SJSA1 (cell line): ENCODE results near the gene EFCAB6. TPM values are rescaled to one million over a fixed set of nuclear protein-coding genes. Genes with fewer than 3 reads are reported as not detected.

Experiments
- DNase-seq, 2 experiments: peaks; one replicate each; pipeline ENCODE4 v3.0.0-alpha.2; 2015 to 2020; ENCODE audit warnings: low spot score in 2 of 2, low read depth in 1 of 2
- H3K27ac ChIP-seq: fragments of 250-450 bp; sonication (Bioruptor Pico); 2 replicates; pipeline ENCODE4 v1.5.1; 2020; ENCODE audit warnings: mild to moderate bottlenecking, moderate library complexity
- H3K27me3 ChIP-seq: fragments of 250-450 bp; sonication (Bioruptor Pico); replicated peaks from 2 replicates; pipeline ENCODE4 v1.5.1; 2020; ENCODE audit warnings: mild to moderate bottlenecking, moderate library complexity
- H3K36me3 ChIP-seq: fragments of 250-450 bp; sonication (Bioruptor Pico); 2 replicates; pipeline ENCODE4 v1.5.1; 2020; ENCODE audit warnings: mild to moderate bottlenecking
- H3K4me1 ChIP-seq: fragments of 250-450 bp; sonication (Bioruptor Pico); replicated peaks from 2 replicates; pipeline ENCODE4 v1.6.1; 2021; ENCODE audit warnings: mild to moderate bottlenecking
- H3K4me3 ChIP-seq: fragments of 250-450 bp; sonication (Bioruptor Pico); 2 replicates; pipeline ENCODE4 v1.5.1; 2020; ENCODE audit warnings: mild to moderate bottlenecking
- H3K9me3 ChIP-seq: fragments of 250-450 bp; sonication (Bioruptor Pico); replicated peaks from 2 replicates; pipeline ENCODE4 v1.5.1; 2020; ENCODE audit warnings: mild to moderate bottlenecking
- total RNA-seq: library from RNA; depleted of rRNA; stranded (reverse); fragments of >200 nt; shearing (Covaris generic); gene quantifications from 2 replicates; pipeline ENCODE4 v1.2.3, GENCODE V29; 2014

Gene EFCAB6
- total RNA-seq, 1 experiment from 2014 or later, result 0.50 TPM

DNA sequence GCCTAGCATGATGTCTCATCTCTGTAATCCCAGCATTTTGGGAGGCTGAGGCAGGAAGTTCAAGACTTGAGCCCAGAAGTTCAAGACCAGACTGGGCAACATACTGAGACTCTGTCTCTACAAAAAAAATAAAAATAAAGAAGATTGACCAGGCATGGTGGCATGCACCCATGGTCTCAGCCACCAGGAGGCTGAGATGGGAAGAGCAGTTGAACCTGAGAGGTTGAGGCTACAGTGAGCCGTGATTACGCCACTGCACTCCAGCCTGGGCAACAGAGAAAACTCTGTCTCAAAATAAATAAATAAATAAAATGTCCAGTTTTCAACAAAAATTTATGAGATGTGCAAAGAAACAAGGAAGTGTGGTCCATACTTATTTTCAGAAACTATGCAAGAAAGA lies 28.3 kb downstream of the EFCAB6 start:
- Histone ChIP-seq H3K4me3 (no peak overlapping the region), H3K9me3 (no peaks in the 10 kb centered on the region), H3K4me1 (no peaks in the 10 kb centered on the region), H3K27me3 (no peaks in the 10 kb centered on the region), H3K27ac (no peak overlapping the region), H3K36me3 (no peaks in the 10 kb centered on the region)
- no peak for DNase-seq

DNA sequence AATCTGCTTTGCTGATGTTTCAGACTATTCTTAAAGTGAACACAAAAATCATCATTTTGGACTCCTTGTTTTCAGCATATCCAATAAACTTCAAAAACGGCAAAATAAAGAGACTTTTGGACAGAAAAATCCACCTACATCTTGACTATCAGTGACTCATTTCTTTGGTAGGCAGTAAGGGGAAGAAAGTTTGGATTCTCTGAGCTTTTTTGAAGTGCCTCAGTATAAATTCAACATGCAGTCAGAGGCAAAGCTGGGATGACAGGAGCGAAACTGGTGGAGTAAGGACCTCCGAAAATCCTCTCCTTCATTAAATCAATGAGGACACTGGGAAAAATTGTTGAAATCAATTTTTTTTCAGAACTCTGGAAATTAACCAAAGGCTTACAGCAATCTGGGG lies 29.7 kb downstream of the EFCAB6 start:
- Histone ChIP-seq H3K27me3 (no peaks in the 10 kb centered on the region), H3K9me3 (no peaks in the 10 kb centered on the region), H3K4me3 (no peak overlapping the region), H3K27ac (no peak overlapping the region), H3K36me3 (no peaks in the 10 kb centered on the region), H3K4me1 (no peaks in the 10 kb centered on the region)
- DNase-seq, result no peak

DNA sequence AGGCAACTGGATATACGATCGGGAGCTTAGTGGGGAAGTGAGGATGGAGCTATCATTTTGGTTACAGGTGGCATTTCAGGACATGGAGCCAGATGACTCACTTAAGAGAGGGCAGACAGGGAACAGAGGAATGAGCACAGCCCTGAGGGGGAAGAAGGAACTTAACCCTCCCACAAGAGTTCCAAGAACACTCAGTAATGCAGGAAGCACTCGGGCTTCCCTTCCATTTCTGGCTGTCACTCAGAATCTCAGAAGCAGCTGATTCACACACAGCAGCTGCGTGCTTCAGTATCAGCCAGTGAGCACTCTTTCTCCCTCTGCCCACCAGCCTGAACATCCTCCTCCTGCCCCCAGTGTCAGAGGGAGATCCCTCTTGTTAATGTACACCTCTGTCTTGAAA lies 34.8 kb downstream of the EFCAB6 start:
- no peaks in the 10 kb centered on the region for H3K36me3 ChIP-seq
- DNase-seq, result no peak

DNA sequence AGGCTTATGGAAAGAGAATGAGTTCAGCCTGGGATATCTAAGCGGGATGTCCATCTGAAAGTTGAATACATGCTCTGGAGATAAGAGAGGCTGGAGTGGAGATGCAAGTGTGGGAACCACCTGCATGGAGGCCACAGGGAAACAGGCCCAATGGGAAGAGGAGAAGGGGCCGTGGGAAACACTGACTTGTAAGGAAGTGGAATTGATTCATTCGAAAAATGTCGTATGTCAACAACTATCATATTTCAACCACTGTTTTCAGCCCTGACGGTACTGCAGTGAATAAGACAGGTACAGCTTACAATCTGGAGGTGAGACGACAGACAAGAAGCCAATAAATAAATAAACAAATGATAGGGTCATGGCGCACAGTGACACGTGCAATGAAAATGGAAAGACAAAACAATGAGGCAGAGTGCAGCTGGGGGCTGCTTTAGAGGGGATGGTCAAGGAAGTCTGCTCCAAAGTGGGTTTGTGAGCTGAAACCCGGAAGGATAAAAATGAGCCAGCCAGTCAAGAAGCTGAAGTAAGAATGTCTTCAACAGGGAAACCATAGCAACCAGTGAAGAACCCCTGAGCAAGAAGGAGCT lies 35.9 kb downstream of the EFCAB6 start:
- no peak overlapping the region for H3K4me3 ChIP-seq
- no peak for DNase-seq
- no peak overlapping the region for H3K27ac ChIP-seq

More for the DNA sequence above, 34.8 kb downstream of the EFCAB6 start:
- H3K9me3 ChIP-seq, result no peaks in the 10 kb centered on the region
- H3K27me3 ChIP-seq, result no peaks in the 10 kb centered on the region
- H3K4me1 ChIP-seq, result no peaks in the 10 kb centered on the region
- no peak overlapping the region for H3K27ac ChIP-seq
- H3K4me3 ChIP-seq, result no peak overlapping the region

DNA sequence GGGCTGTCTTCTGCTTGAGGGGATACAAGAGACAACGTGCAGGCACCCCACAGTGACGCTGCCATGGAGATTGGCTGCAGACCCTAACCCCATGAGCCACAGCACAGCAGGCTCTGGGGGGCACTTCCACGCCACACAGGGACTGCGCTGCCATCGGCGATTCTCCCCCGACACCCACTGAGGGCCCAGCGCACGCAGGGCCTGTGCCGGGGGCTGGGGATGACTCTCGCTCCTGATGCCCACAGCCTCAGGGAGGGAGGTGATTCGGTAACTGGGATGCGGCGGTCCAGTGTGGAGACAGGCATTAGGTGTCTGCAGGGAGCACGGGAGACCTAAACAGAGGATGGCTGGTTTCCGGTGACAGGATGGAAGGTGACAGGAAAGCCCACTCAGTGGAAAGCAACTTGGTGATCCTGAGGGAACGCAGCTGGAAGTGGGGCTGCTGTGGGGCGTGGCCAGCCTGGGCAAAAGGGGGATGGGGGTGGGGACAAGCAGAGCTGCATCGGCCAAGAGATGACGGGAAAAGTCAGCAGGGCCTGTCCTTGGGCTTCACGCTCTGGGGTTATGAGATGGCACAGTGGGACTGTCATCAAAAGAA lies 37.7 kb downstream of the EFCAB6 start:
- Histone ChIP-seq H3K9me3 (no peaks in the 10 kb centered on the region), H3K4me1 (no peaks in the 10 kb centered on the region), H3K36me3 (no peaks in the 10 kb centered on the region), H3K27me3 (no peaks in the 10 kb centered on the region), H3K27ac (no peak overlapping the region), H3K4me3 (no peak overlapping the region)
- DNase-seq, result no peak

More for the DNA sequence above, 35.9 kb downstream of the EFCAB6 start:
- H3K4me1 ChIP-seq, result no peaks in the 10 kb centered on the region
- no peaks in the 10 kb centered on the region for H3K36me3 ChIP-seq
- no peaks in the 10 kb centered on the region for H3K9me3 ChIP-seq
- no peaks in the 10 kb centered on the region for H3K27me3 ChIP-seq

DNA sequence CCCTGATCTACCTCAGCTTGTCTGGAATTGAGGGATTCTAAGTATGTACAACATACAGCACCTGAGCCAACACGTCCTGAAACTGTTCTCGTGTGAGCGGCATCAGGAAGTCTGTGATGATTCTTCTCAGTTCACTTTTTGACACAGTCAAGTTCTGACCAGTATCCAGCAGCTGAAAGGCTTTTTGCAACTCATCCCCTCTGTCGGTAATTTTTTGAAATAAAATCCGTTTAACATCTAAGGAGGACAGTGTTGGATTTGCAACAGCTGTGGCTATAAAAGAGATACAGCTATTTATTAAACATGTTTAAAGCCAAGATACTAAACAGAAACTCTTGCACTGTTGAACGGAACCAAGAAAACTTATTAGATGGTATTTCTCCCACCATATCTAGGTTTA lies 39.3 kb downstream of the EFCAB6 start:
- no peaks in the 10 kb centered on the region for H3K36me3 ChIP-seq
- no peak overlapping the region for H3K4me3 ChIP-seq
- H3K27me3 ChIP-seq, result no peaks in the 10 kb centered on the region
- H3K4me1 ChIP-seq, result no peaks in the 10 kb centered on the region
- DNase-seq, result no peak
- no peaks in the 10 kb centered on the region for H3K9me3 ChIP-seq
- no peak overlapping the region for H3K27ac ChIP-seq

DNA sequence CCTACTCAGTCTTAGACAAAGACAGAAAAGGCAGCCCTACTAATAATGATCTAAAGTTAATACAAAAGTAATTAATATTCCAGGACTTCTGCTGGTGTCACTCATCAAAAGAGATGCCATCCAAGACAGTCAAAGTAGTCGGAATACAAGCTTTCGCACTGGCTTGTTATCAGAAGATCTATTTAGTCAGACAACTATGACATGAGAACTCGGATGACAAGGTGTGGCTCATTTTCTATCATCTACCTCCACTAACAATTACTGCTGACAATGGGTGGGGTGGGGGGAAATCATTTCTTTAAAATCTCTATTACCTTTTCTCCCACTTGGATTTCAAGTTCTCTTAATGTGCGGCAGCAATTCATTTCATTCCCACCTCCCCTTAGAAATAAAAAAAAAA lies 56.7 kb downstream of the EFCAB6 start:
- Histone ChIP-seq H3K4me3 (no peak overlapping the region), H3K9me3 (no peaks in the 10 kb centered on the region), H3K27me3 (peaks cover 7% of the 10 kb centered on the region; the same call in 1 of the 2 replicates), H3K4me1 (no peaks in the 10 kb centered on the region), H3K27ac (no peak overlapping the region), H3K36me3 (no peaks in the 10 kb centered on the region)
- no peak for DNase-seq

DNA sequence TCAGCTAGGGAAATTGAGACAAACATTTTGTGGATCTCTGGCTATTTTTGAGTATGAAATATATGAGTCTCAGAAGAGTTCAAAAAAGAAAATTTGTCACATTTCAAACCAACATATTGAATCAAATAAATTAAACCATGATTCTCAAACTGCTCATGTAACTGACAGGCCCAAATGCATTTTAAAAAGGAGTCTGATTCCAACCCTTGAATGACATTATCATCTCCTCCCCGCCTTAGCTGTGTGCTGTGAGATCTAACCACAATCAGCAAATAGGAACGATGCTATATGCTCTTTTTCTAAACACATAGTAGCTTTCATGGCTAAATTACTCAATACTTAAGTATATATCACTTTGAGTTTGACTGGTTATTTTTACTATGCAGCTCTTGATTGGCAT lies 57.1 kb downstream of the EFCAB6 start:
- Histone ChIP-seq H3K27me3 (peaks cover 10% of the 10 kb centered on the region; the same call in 1 of the 2 replicates), H3K36me3 (no peaks in the 10 kb centered on the region), H3K9me3 (no peaks in the 10 kb centered on the region), H3K4me3 (no peak overlapping the region), H3K4me1 (no peaks in the 10 kb centered on the region), H3K27ac (no peak overlapping the region)
- no peak for DNase-seq

DNA sequence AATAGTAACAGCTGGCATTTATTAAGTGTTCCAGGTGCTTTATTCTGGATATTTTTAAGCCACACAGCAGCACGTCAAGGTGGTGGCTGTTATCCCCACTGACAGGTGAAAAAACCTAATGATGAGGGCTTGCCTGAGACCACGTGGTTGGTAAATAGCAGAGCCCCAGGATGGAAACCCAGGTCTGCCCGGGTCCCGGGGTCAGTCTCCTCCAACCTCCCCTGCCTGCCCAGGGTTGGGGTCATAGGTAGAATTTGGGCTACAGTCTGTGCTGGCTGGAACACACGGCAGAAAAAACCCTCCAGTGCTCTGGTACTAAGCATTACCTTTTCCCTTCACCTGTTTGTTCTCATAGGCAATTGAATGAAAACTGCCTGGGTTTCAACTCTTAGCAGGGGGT lies 57.9 kb downstream of the EFCAB6 start:
- peaks cover 10% of the 10 kb centered on the region; the same call in 1 of the 2 replicates for H3K27me3 ChIP-seq
- H3K9me3 ChIP-seq, result no peaks in the 10 kb centered on the region
- no peak overlapping the region for H3K4me3 ChIP-seq
- H3K36me3 ChIP-seq, result no peaks in the 10 kb centered on the region
- H3K4me1 ChIP-seq, result no peaks in the 10 kb centered on the region
- DNase-seq, result no peak
- H3K27ac ChIP-seq, result no peak overlapping the region

DNA sequence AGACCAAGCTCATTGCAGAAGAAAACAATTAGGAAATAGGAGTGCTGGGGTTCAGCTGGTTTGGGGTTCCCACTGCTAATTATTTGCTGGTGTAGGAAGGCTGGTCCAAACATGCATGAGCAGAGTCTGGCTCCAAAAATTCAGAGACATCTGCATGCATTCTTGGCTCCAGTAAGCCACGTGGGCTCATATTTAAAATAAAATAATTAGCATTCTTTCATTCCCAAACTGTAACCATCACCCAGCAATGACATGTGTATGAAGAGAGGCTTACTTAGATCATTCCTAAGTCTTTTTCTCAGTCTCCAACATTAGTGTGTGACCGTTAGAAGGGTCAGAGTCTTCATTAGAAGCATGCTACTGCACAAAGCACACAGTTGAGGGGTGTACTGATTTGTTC lies 58.4 kb downstream of the EFCAB6 start:
- H3K9me3 ChIP-seq, result no peaks in the 10 kb centered on the region
- H3K4me1 ChIP-seq, result no peaks in the 10 kb centered on the region
- DNase-seq, result no peak
- no peak overlapping the region for H3K27ac ChIP-seq
- peaks cover 10% of the 10 kb centered on the region; the same call in 1 of the 2 replicates for H3K27me3 ChIP-seq
- no peak overlapping the region for H3K4me3 ChIP-seq
- no peaks in the 10 kb centered on the region for H3K36me3 ChIP-seq

DNA sequence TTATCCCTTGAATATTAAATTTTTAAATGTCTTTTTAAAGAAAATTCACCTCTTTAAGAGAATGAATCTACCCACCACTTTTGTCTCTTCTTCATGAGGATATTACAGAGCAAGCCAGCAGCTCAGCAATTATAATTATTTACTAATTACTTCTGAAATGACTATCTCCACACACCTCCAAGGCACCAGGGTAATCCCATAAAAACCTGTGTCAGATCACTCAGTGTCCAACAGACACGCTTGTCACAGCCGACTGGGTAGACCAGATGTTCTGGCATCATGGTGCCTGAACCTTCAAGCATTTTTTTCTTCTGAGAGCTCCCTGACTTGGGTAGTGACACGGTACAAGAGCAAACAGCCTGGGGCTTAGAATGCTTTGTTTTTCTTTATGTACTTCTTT lies 61.4 kb downstream of the EFCAB6 start:
- Histone ChIP-seq H3K27ac (no peak overlapping the region), H3K9me3 (no peaks in the 10 kb centered on the region), H3K36me3 (no peaks in the 10 kb centered on the region), H3K4me1 (no peaks in the 10 kb centered on the region), H3K4me3 (no peak overlapping the region), H3K27me3 (peaks cover 10% of the 10 kb centered on the region; the same call in 1 of the 2 replicates)
- no peak for DNase-seq

DNA sequence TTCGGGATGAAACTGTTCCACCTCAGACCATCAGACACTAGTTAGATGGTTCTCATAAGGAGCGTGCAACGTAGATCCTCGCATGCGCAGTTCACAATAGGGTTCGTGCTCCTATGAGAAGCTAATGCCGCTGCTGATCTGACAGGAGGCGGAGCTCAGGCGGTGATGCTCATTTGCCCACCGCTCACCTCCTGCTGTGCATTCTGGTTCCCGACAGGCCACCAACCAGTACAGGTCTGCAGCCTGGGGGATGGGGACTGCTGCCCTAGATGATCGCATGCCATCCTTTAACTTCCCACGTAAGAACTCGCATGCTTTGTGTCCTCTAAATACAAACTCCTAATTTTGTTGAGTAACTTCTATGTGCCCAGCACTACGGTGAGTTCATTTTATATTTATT lies 62.6 kb downstream of the EFCAB6 start:
- Histone ChIP-seq H3K4me1 (no peaks in the 10 kb centered on the region), H3K27ac (no peak overlapping the region), H3K27me3 (peaks cover 12% of the 10 kb centered on the region; the same call in 1 of the 2 replicates), H3K9me3 (no peaks in the 10 kb centered on the region), H3K4me3 (no peak overlapping the region), H3K36me3 (no peaks in the 10 kb centered on the region)
- DNase-seq, result no peak

DNA sequence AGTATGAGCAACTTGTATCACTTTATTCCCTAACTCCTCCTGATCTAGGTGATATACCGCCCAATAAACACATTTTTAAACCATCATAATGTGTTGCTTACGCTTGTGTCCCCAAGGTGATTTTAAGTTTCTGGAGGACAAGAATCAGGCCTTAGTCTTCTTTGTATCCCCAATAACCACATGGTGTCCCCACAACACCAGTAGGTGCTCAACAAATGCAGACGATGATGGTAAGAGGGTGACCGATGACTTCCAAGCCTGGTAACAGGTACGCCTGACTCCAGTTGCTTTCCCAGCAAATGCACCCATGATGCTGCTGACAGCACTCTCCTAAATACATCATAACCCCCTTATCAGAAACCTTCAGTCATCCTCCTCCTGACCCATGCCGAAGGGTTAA lies 64.2 kb downstream of the EFCAB6 start:
- Histone ChIP-seq H3K27ac (no peak overlapping the region), H3K36me3 (no peaks in the 10 kb centered on the region), H3K4me3 (no peak overlapping the region), H3K4me1 (no peaks in the 10 kb centered on the region), H3K27me3 (peaks cover 12% of the 10 kb centered on the region; the same call in 1 of the 2 replicates), H3K9me3 (no peaks in the 10 kb centered on the region)
- no peak for DNase-seq

DNA sequence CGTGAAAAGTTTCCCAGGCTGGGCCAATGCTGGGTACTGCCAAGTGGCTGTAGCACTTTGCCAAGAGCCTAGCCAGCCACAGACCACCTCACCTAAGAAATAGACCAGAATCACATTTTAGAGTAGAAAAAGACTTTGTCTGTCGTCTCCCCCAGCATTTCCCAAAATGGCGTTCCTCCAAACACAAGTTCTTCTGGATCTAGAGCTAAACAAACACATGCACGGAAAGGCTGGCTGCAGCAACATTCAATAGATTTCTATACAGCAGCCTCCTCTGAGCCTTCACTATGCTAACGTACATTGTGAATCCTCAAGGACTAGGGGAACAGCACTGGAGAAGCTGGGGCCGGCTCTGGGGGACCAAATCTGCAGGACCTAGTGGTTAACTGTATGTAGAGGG lies 65.0 kb downstream of the EFCAB6 start:
- H3K27ac ChIP-seq, result no peak overlapping the region
- H3K36me3 ChIP-seq, result no peaks in the 10 kb centered on the region
- H3K4me1 ChIP-seq, result no peaks in the 10 kb centered on the region
- no peak for DNase-seq
- no peaks in the 10 kb centered on the region for H3K9me3 ChIP-seq
- no peak overlapping the region for H3K4me3 ChIP-seq
- H3K27me3 ChIP-seq, result peaks cover 12% of the 10 kb centered on the region; the same call in 1 of the 2 replicates
